Measurements from ENCODE around the gene ZACN.

The ZACN gene

GRCh38 chr17:76082326-76083251 lies 3.6 kb downstream of the ZACN start:
- no peak for DNase-seq

DNA sequence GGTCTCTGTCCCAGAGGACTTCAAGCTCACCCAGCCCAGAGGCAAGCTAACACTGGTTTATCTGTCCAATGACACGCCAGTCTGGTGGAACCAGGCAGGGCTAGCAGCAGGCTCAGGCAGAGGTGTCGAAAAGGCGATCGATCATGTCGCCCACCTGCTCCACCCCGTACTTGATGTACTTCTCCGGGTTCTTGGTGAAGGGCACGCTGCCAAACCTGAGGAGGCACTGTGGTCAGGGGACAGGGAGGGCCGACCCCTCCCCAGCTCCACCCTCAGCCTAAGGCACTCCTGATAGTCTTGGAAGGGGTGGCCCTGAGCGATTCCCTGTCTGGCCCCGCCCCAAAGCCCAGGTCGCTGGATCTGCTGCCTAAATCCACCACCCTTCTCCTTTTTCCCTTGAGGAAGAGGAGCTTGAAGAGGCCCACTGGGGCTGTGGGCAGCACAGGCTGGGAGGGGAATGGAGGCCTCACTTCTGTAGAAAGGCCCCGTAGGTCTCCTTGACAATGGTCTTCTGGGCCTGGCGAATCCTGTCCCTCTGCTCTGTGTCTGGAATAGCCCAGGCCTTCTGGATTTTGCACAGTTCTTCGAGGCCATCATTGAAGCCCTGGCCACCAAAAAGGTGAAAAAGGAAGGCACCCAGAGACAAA lies 4.7 kb downstream of the ZACN start:
- no peak for DNase-seq

- DNase-seq, result no peak
Observed at GRCh38 chr17:76085066-76085730, 6.2 kb downstream of the ZACN start.

DNA sequence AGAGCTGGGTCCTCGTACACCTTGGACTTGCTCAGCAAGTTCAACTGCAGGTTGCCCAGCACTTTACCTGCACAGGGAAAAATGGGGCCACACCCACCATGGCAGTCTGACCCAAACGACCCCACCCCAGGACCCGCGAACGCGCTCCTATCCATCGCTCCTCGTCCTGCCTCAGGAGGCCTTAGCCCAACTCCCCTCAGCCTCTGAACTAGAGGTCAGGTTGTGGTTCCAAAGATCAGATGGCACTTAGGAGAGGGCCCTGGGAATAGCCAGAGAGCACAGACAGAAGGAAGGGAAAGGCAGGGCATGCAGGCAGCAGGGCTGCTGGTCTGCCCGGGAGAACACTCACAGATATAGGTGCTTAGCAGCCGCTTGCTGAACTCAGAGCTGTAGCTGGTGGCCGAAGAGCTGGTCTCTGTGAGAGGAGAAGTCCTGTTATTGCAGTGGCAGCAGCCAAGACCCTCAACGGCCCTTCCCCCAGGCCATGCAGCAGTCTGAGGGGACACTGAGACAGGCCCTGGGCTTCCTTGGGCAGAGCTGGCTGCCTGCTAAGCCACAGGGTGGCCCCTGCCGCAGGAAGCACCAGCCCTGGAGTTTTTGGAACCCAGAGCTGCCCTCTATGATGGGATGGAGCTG lies 6.9 kb downstream of the ZACN start:
- no peak for DNase-seq

GRCh38 chr17:76086384-76086783 lies 7.4 kb downstream of the ZACN start:
- no peak for DNase-seq

DNA sequence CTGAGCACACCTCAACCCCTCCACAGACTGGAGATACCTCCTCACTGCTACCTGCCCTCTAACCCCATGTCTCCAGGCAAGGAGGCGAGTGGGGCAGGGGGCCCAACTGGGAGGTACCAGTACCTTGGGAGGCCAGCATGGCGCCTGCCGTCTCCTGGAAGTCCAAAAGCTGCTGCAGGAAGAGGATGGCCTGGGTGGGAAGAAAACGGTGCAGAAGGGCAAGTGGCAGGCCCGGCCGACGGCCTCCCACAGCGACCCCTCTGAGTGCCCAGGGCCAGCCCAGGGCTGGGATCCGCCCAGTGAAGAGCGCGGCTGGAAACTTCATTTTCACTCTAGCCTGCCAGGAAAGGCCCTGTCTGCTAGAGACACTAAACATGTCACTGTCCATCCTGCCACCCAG lies 8.5 kb downstream of the ZACN start:
- DNase-seq, result no peak

DNA sequence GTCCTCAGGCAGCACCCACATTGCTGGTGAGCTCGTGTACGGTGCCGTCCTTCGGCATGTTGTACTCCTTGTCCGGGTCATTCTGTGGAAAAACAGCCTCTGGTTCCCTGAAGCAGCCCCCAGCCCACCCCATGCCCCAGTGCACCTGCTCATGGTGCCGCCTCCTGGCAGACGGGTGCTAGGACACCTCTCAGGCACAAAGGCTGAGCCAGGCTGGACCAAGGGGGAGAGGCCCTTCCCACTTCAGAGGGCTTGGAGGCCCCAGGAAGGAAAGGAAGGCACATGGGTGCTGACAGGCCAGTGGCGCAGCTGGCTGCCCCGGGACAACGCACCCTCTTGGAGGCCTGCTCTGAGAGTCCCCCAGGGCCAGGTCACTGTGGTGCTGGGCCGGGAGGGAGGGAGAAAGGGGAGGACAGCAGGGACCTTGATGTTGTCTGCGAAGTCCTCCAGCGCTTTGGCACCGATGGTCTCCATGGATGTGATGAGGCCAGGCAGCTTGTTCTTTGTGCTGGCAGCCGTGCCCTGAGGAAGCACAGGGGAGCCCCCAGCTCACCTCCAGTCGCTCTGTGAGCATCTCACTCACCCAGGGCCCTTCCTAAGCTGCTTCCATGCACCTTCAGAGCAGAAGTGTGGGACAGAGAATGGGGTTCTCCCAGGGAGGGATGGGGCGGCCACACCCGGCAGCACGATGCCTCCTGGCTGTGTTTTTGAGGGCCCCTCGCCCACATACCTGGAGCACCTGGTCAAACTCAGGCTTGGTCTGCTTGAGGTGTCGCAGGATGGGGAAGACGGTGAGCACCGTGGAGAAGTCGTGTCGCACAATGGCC lies 9.3 kb downstream of the ZACN start:
- DNase-seq, result no peak

GRCh38 chr17:76088868-76089576 lies 10.0 kb downstream of the ZACN start:
- no peak for DNase-seq

DNA sequence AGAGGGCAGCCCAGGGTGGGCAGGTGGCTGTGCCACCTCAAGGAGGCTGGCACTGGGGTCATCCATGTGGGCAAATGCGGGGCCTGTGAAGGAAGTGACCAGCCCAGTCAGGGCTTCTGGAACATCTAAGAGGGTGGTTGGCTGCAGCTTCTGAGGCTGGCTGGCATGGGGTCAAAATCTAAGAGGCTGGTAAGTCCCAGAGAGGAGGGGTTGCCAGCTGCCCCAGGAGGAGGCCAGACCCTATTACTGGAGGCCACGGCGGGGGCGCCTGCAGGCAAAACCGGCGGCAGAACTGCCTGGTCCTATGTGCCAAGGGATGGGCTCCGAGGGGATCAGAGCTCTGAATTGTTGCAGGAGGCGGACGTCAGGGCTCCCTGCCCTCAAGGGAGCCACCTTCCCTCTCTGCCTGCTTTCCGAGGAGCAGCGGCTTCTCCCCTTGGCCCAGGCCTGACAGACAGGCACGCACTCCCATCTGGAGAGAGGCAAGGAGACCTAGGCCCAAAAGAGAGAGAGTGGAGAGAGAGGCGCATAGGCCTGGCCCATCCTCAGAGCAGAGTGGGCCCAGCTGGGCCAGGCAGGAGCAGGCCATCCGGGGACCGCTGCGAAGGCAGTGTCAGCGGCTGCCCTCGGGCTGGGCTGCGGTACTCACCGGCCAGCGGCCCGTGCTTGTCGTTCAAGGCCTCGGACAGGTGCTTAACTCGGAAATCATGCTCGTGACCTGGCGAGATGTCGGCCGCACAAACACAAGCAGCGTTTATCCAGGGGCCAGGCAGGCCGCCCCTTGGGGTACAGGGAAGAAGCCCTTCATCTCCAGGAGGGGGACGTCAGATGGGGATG lies 10.9 kb downstream of the ZACN start:
- no peak for DNase-seq

DNA sequence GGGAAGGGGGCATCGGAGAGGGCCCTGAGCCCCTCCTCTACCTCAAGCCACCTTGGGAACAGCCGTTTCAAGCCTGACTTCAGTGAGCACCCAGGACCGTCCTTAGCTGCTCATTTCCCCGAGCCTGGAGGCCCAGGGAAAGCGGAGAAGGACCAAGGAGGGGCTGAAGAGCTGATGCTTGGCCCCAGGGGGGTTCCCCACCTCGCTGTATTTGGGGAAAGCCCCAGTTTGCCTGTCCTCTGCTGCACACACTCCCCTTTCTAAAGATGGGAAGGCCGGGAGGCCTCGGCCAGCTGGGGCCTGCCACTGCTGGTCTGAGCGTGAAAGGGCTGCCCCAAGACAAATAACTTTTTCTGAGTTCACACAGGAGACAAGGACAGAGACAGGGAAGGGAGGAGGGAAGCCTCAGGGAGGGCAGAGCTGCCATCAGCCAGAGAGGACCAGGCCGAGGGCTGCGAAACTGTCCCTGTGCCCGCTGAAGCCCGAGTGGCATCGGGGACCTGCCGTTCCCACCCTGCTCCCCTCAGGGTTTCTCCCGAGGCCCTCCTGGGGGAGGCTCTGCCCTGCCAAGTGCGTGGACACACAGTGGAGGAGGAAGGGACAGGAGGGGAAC lies 11.6 kb downstream of the ZACN start:
- no peak for DNase-seq

DNA sequence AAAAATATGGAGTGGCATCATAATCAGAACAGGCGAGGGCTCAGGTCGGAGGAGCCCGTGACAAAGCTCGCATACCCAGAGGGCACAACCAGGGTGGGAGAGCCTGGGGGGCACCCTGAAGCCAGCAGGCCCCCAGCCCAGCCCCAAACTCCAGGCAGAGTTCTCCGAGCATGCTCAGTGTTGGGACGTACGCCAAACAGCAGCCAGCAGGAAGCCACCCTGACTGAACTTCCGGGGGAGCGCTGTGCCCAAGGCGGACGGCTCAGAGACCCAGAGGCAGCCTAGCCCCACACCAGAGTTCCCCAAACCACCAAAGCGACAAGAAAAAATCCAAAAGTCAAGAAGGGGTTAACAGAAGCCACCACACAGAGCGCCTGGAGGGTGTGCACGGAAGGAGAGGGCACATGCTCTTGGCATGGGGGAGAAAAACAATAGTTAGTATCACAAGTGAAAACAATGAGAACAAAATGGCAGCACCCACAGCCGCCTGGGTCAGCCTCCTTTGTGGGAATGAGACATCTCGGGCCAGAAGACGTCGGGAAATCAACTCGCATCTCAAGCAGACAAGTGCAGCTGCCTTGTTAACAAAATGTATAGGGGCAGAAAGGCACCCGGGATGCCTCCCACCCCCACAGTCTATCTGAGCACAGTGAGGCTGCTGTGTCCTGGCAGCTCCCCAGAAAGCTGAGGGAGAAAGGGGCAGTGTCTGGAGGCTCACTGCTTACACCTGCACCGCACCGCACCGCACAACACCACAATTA lies 12.7 kb downstream of the ZACN start:
- DNase-seq, result no peak

DNA sequence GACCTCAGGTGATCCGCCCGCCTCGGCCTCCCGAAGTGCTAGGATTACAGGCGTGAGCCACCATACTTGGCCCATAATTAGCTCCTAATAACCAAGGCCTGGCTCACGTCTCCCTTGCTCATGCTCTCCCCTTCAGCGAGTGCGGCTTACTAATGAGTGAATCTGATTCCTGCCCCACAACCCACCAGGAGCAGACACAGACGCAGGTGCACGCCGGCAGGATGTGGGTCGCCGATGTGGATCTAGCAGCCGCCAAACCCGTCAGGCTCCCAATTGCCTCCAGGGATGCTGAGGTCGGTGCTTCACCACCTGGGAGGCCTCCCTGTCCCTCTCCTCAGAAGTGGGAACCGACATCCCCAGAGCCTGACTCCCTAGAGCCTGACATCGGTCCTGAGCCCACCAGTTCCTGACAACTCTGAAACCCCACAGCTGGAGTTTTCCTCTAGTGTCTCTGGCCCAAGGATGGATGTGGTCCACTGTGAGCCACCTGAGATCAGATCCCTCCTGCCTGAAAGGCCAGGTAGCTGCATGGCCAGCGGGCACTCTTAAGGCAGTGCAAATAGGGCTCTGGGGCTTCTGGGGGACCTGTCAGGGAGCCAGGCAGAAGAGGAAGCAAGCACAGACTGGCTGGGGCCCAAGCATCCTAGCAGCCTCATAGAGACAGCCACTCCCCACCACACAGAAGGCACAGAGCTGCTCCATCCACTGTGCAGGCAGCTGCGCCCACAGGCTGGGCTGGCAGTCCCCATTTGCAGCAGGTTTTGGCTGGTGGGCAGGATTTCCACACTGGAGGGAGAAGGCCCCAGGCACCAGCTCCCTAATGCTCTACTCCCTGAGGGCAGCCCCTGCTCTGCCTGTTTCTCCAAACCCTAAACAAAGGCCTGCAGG lies 13.8 kb downstream of the ZACN start:
- no peak for DNase-seq

DNA sequence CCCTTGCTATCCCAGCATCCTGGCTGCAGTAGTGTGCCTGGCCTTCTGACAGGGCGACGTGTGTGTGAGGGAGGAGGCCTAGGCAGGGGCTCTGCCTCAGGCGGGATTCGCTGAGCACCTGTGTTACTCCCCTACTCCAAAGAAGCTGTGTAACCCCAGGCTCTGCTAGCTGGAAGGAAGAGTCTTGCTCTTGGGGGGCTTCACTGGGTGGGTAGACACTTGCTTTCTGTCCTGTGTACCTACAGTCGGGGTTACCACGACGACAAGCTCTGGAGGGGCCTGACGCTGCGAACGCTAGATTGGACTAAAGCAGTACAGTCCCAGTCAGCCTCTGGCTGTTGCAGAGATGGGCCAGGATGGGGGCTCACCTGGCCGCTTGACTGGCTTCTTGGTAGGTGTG lies 15.1 kb downstream of the ZACN start:
- no peak for DNase-seq

DNA sequence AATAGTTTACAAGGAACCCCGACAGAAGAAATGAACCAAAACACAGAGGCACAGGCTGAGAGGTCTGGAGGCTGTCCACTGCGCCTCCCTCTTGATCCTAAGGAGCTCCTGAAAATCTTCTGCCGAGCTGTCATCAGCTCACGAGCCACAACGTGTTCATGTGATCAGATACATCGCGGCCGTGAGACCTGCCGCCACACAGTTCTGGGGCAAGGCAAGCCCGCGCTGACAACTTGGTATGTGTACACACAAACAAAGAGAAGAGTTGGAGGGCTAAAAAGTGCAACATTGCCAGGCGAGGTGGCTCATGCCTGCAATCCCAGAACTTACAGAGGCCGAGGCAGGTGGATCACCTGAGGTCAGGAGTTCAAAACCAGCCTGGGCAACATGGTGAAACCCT lies 17.0 kb downstream of the ZACN start:
- no peak for DNase-seq

DNA sequence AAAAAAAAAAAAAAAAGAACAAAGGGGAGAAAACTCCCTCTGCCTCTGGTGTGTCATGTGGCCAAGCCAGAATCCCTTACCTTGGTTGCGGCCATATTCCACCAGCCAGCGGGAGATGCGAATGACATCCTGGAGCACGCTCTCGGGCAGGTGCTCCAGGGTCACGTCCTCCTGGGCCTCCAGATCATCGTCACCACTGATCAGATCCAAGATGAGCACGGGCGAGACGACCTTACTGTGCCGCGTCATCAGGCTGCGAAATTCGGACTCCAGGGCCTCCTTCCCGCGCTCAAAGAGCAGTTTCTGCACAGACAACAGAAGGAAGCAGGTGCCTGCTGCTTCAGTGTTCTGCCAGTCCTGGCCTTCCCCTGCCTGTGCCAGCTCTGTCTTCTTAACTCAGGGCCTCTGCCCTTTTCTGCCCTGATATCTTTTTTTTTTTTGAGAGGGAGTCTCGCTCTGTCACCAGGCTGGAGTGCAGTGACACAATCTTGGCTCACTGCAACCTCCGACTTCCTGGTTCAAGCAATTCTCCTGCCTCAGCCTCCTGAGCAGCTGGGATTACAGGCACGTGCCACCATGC lies 18.8 kb downstream of the ZACN start:
- DNase-seq, result no peak

DNA sequence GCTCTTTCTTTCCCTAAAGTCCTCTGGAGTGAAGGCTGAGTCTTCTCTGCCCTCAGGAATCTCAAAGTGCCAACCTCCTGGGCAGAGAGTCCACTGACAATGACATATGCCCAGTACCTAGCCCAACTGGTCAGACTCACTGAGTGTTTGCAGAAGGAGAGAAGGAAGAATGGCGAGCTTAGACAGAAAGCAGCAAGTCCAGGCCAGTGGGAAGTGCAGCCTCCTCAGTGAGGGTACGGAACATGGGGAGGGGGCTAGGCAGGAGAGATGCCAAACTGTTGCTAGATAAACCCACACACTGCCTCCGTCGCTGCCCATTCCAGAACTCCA lies 23.9 kb downstream of the ZACN start:
- DNase-seq, result no peak

DNA sequence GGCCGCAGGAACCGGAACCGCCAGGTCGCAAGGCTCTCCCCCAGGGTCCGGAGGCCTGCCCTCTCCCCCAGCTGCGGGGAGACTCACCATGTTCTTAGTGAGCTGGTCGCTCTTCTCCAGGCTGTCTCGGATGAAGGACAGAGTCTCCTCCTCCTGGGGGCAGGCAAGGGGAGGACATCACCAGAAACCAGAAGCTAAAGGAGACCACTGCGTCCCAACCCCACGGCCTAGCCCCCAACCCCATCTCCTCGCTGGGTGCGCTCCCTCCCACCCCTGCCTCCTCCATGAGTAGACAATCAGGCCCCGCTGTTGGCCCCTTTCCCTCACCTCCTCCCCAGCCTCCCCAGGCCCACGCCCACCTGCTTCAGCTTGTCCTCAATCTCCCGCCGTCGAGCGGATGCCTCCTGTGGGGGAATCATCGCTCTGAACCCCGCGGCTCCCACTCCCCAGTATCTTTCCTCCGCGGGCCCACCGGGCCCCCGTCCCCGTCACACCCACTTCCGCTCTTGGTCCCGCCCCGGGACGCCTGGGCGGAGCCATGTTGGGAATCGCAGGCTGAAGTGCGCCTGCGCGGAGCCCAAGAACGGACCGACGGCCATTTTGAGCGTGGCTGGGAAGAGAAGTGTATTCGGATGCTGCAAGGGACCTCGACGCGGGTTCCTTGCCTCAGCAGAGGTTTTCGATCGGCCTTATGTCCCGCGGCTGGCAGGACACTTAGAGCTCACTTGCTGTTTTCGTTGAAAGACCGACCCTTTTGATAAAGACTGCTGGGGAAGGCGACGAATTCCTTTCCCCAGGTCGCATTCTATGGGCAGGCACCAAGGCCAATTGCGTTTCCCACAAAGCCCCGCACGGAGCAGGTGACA lies 24.5 kb downstream of the ZACN start, which contains the start of gene EXOC7:
TSS of gene EXOC7 (minus strand) at position 514 of the 866 bp plus-strand sequence. CDS start at position 419, 95 bp downstream.
- peak; percentile 85 for DNase-seq
